Erythroblast (primary cell): ENCODE measurements around the gene CAPN11.

Experiments
- GATA1 ChIP-seq: IDR thresholded peaks from 2 replicates; pipeline ENCODE4 v1.6.1; 2011; ENCODE audit warnings: low read depth, mild to moderate bottlenecking, control low read depth, low read length, moderate library complexity
- POLR2A ChIP-seq: IDR thresholded peaks from 2 replicates; pipeline ENCODE4 v1.6.1; 2011; ENCODE audit warnings: mild to moderate bottlenecking, low read length

- TF ChIP-seq POLR2A (no peak), GATA1 (no peak)
These were observed 15.8 kb upstream of the CAPN11 start for GRCh38 chr6:44142835-44143234.
